Measurements from ENCODE around the gene MYO7A.
"Not testable (repeated sequence)": the region's sequence is repeated elsewhere in the genome, so short reads cannot be mapped to it uniquely, and the experiment has no call there.

The MYO7A gene

GRCh38 chr11:77093056-77093891, 34.8 kb upstream of the MYO7A start:
- DNase-seq, result no peak

GRCh38 chr11:77093987-77094840, 33.8 kb upstream of the MYO7A start:
- no peak for DNase-seq

GRCh38 chr11:77094841-77095365, 33.1 kb upstream of the MYO7A start:
- no peak for DNase-seq

- DNase-seq, result no peak
Observed at GRCh38 chr11:77095551-77096490, 32.2 kb upstream of the MYO7A start.

GRCh38 chr11:77096591-77097019, 31.4 kb upstream of the MYO7A start:
- DNase-seq, result no peak

GRCh38 chr11:77097180-77097579, 30.9 kb upstream of the MYO7A start:
- not testable (repeated sequence) for DNase-seq

GRCh38 chr11:77100166-77101042, 27.6 kb upstream of the MYO7A start:
- DNase-seq, result no peak

- no peak for DNase-seq
Observed at GRCh38 chr11:77101043-77101537, 27.0 kb upstream of the MYO7A start.

GRCh38 chr11:77102246-77103210, 25.5 kb upstream of the MYO7A start, which contains the start of gene OMP:
Gene OMP, plus strand, starts transcription at chr11:77102840. Its CDS starts 0 bp downstream, at chr11:77102840.
- no peak for DNase-seq

GRCh38 chr11:77103319-77103718, 24.7 kb upstream of the MYO7A start:
- no peak for DNase-seq

GRCh38 chr11:77104727-77105126, 23.3 kb upstream of the MYO7A start:
- no peak for DNase-seq

GRCh38 chr11:77106321-77106720, 21.7 kb upstream of the MYO7A start:
- DNase-seq, result no peak

- no peak for DNase-seq
Observed at GRCh38 chr11:77106759-77107158, 21.3 kb upstream of the MYO7A start.

GRCh38 chr11:77107950-77108349, 20.1 kb upstream of the MYO7A start:
- no peak for DNase-seq

- no peak for DNase-seq
Observed at GRCh38 chr11:77108436-77108835, 19.6 kb upstream of the MYO7A start.

GRCh38 chr11:77109236-77110019, 18.6 kb upstream of the MYO7A start:
- no peak for DNase-seq

- no peak for DNase-seq
Observed at GRCh38 chr11:77110836-77111235, 17.2 kb upstream of the MYO7A start.

GRCh38 chr11:77111277-77111676, 16.8 kb upstream of the MYO7A start:
- no peak for DNase-seq

- no peak for DNase-seq
Observed at GRCh38 chr11:77111946-77112345, 16.1 kb upstream of the MYO7A start.
